K562 (cell line): ENCODE data around the gene CISD3. TPM values are rescaled to one million over a fixed set of nuclear protein-coding genes. Genes with fewer than 3 reads are reported as not detected.

Experiments
- BMI1 ChIP-seq: fragments of 150-350 bp; IDR thresholded peaks from 2 replicates; pipeline ENCODE4 v1.6.1; 2014; ENCODE audit warnings: low read length
- CBFB ChIP-seq: sonication (generic); formaldehyde crosslinking; IDR thresholded peaks from 2 replicates; pipeline ENCODE4 v1.4.0; 2020; ENCODE audit warnings: mild to moderate bottlenecking, missing genetic modification reagents
- CHD2 ChIP-seq: IDR thresholded peaks from 2 replicates; pipeline ENCODE4 v1.6.1; 2011; ENCODE audit warnings: low read depth, low read length
- FOXA1 ChIP-seq: fragments of 450-650 bp; IDR thresholded peaks from 2 replicates; pipeline ENCODE4 v1.6.1; 2016; ENCODE audit warnings: mild to moderate bottlenecking, borderline replicate concordance
- NR3C1 ChIP-seq: sonication (generic); formaldehyde crosslinking; IDR thresholded peaks from 2 replicates; pipeline ENCODE4 v1.8.1; 2022; ENCODE audit warnings: missing genetic modification reagents
- POLR2AphosphoS5 ChIP-seq: IDR thresholded peaks from 2 replicates; pipeline ENCODE4 v1.6.1; 2011; ENCODE audit warnings: mild to moderate bottlenecking, low read depth, low read length, moderate library complexity; ENCODE audit not compliant: control insufficient read depth, insufficient read depth
- RERE ChIP-seq: sonication (generic); formaldehyde crosslinking; IDR thresholded peaks from 2 replicates; pipeline ENCODE4 v1.8.0; 2023; ENCODE audit warnings: missing genetic modification reagents, mild to moderate bottlenecking, borderline replicate concordance
- ZNF184 ChIP-seq: sonication (generic); formaldehyde crosslinking; IDR thresholded peaks from 2 replicates; pipeline ENCODE4 v1.5.0; 2020; ENCODE audit warnings: missing genetic modification reagents
- ZNF583 ChIP-seq: fragments of 250-450 bp; sonication (Bioruptor Pico); IDR thresholded peaks from 2 replicates; pipeline ENCODE4 v1.4.0; 2020
- polyA plus RNA-seq, 8 experiments: library from polyadenylated mRNA; depleted of rRNA in 4 of 8; stranded (reverse) in 5 of 8; unstranded in 3 of 8; fragments of >200 nt; fragmentation: Nextera tagmentation in 2 of 8; fragmentation: Illumina TruSeq in 1 of 8; extraction: Ambion mirVana in 2 of 8; extraction: Trizol in 1 of 8; gene quantifications; 2 replicates each; pipeline versions ENCODE4 v1.2.1 to v1.2.3, GENCODE V29; 2011 to 2014; ENCODE audit warnings: inconsistent platforms in 1 of 8, missing spikeins in 1 of 8
- total RNA-seq, 7 experiments: library from RNA; depleted of rRNA in 6 of 7; stranded (reverse); fragments of >200 nt in 6 of 7; fragmentation: Illumina TruSeq in 2 of 7; extraction: Trizol in 2 of 7; gene quantifications; 2 replicates each; pipeline versions ENCODE4 v1.2.1 to v1.2.3, GENCODE V29; 2011 to 2021; ENCODE audit warnings: low replicate concordance in 1 of 7
- TF ChIP-seq, protein P1 (sequence below): sonication (generic); formaldehyde crosslinking; IDR thresholded peaks from 2 replicates; pipeline ENCODE4 v1.8.0; 2022; ENCODE audit warnings: mild to moderate bottlenecking, missing genetic modification reagents
- TF ChIP-seq, protein P2 (sequence below), 2 experiments: IDR thresholded peaks in 1 of 2; conservative IDR thresholded peaks in 1 of 2; 2 replicates each; pipeline ENCODE4 v1.6.1; 2016; ENCODE audit warnings: low read depth in 2 of 2, mild to moderate bottlenecking in 1 of 2, missing compliant biosample characterization in 1 of 2, missing genetic modification characterization in 1 of 2, moderate library complexity in 1 of 2
- TF ChIP-seq, protein P3 (sequence below): fragments of 250-450 bp; sonication (Bioruptor Pico); IDR thresholded peaks from 2 replicates; pipeline ENCODE4 v1.5.0; 2021
- TF ChIP-seq, protein P4 (sequence below): IDR thresholded peaks from 2 replicates; pipeline ENCODE4 v1.6.1; 2012; ENCODE audit warnings: low read depth, low read length, improper control_type of control experiment, borderline replicate concordance

CISD3 gene
- total and polyA plus RNA-seq, 9 of the 15 experiments (the other 6 are each of a cell fraction or from before 2014, with no cell fraction given), result 5.0 to 60.7 (median 15.7) TPM

GRCh38 chr17:38752308-38753070 lies 22.3 kb downstream of the CISD3 start, which contains the start of gene PSMB3 (continued):
- TF ChIP-seq, protein P1, sequence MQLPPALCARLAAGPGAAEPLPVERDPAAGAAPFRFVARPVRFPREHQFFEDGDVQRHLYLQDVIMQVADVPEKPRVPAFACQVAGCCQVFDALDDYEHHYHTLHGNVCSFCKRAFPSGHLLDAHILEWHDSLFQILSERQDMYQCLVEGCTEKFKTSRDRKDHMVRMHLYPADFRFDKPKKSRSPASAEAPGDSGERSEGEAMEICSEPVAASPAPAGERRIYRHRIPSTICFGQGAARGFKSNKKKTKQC (CRISPR knock-in tag), result no peak
- TF ChIP-seq RERE (CRISPR knock-in tag) (no peak), CHD2 (peak; percentile 84), ZNF583 (CRISPR knock-in tag) (no peak), NR3C1 (CRISPR knock-in tag) (no peak), CBFB (CRISPR knock-in tag) (no peak), POLR2AphosphoS5 (no peak), BMI1 (no peak), FOXA1 (no peak), ZNF184 (CRISPR knock-in tag) (no peak)
- TF ChIP-seq, protein P2, sequence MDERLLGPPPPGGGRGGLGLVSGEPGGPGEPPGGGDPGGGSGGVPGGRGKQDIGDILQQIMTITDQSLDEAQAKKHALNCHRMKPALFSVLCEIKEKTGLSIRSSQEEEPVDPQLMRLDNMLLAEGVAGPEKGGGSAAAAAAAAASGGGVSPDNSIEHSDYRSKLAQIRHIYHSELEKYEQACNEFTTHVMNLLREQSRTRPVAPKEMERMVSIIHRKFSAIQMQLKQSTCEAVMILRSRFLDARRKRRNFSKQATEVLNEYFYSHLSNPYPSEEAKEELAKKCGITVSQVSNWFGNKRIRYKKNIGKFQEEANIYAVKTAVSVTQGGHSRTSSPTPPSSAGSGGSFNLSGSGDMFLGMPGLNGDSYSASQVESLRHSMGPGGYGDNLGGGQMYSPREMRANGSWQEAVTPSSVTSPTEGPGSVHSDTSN (CRISPR knock-in tag; IDR thresholded peaks at IDR 0.05; ENCODE audit: low read depth), result peak; percentile 85
- TF ChIP-seq, protein P2 (tag; conservative IDR thresholded peaks at IDR 0.05; ENCODE audit: low read depth), result peak; percentile 100
- TF ChIP-seq, protein P3, sequence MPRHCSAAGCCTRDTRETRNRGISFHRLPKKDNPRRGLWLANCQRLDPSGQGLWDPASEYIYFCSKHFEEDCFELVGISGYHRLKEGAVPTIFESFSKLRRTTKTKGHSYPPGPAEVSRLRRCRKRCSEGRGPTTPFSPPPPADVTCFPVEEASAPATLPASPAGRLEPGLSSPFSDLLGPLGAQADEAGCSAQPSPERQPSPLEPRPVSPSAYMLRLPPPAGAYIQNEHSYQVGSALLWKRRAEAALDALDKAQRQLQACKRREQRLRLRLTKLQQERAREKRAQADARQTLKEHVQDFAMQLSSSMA, result no peak
- TF ChIP-seq, protein P4, sequence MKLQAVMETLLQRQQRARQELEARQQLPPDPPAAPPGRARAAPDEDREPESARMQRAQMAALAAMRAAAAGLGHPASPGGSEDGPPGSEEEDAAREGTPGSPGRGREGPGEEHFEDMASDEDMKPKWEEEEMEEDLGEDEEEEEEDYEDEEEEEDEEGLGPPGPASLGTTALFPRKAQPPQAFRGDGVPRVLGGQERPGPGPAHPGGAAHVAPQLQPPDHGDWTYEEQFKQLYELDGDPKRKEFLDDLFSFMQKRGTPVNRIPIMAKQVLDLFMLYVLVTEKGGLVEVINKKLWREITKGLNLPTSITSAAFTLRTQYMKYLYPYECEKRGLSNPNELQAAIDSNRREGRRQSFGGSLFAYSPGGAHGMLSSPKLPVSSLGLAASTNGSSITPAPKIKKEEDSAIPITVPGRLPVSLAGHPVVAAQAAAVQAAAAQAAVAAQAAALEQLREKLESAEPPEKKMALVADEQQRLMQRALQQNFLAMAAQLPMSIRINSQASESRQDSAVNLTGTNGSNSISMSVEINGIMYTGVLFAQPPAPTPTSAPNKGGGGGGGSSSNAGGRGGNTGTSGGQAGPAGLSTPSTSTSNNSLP, result no peak
